Measurements from ENCODE around the gene AGFG1.

- TF ChIP-seq, protein P1, sequence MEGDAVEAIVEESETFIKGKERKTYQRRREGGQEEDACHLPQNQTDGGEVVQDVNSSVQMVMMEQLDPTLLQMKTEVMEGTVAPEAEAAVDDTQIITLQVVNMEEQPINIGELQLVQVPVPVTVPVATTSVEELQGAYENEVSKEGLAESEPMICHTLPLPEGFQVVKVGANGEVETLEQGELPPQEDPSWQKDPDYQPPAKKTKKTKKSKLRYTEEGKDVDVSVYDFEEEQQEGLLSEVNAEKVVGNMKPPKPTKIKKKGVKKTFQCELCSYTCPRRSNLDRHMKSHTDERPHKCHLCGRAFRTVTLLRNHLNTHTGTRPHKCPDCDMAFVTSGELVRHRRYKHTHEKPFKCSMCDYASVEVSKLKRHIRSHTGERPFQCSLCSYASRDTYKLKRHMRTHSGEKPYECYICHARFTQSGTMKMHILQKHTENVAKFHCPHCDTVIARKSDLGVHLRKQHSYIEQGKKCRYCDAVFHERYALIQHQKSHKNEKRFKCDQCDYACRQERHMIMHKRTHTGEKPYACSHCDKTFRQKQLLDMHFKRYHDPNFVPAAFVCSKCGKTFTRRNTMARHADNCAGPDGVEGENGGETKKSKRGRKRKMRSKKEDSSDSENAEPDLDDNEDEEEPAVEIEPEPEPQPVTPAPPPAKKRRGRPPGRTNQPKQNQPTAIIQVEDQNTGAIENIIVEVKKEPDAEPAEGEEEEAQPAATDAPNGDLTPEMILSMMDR (IDR thresholded peaks at IDR 0.05; ENCODE audit: insufficient read depth, low read length), result no peak
- TF ChIP-seq POLR2AphosphoS5 (IDR thresholded peaks at IDR 0.05; ENCODE audit: low read depth), result no peak
- no peak for TF ChIP-seq REST (IDR thresholded peaks at IDR 0.05; ENCODE audit: insufficient replicate concordance, low read depth)
- TF ChIP-seq SPI1 (IDR thresholded peaks at IDR 0.05; ENCODE audit: borderline replicate concordance, low read depth), result no peak
- TF ChIP-seq GABPA (IDR thresholded peaks at IDR 0.05; ENCODE audit: low read depth), result no peak
These were observed 120.9 kb downstream of the AGFG1 start for GRCh38 chr2:227592694-227593387.
